HG03439 (cell line): ENCODE measurements around the gene ABTB2.

Experiments
- ATAC-seq: cut with Tn5 transposase; IDR thresholded peaks from one replicate; pipeline ENCODE4 v1.9.1; 2021; ENCODE audit warnings: mild to moderate bottlenecking, moderate library complexity; ENCODE audit not compliant: unreplicated experiment

ABTB2 gene

DNA sequence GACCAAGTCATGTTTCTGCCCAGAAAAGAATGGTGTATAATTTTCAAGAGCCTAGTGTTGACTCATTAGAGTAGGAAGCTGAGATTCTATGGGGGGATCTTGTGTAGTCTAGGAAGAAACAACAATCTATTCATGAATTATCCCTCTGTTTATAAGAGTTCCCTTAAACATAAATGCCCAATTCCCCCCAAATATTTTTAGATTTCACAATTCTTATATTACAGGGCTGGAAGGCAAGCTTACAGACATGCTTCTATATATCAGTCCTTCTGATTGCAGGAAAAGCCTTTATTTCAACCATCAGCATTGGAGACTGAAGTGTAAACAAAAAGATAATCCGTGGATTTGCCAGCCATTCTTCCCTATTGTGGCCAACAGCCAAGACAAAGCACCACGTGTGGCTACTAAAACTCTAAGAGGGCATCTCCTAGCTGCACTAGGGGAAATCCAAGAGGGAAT lies 181.0 kb downstream of the ABTB2 start:
- ATAC-seq: no peak

GRCh38 chr11:34175284-34176019 lies 182.4 kb downstream of the ABTB2 start:
- no peak for ATAC-seq

DNA sequence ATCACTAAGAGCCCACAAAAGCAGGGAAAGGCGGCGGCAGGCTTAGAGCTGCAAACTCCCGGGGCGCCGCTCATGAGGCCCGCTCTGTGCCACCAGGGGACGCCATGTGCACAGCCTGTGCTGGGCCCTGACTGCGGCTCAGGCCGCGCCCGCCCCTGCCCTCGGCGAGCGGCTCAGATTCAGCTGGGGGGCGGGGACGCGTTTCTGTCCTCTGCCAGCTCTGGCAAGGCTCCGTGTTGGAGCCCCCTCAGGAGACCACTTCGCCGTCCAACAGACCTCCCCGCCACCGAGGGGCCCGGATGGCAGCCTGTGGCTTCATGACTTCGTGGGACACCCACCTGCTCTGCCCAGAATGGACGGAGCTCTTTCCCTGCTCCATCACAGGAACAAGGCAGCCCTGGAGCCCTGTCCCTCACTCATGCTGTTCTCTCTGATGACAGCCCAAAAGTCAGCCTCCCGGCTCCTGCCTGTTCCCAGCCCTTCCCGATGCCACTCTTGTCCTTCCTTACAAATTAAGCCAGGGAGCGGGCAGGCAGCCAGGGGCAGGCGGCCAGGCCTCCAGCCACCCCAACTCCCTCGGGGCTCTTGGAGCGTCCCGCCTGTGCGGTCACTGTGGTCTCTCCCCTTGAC lies 183.3 kb downstream of the ABTB2 start:
- ATAC-seq: peak; percentile 84

DNA sequence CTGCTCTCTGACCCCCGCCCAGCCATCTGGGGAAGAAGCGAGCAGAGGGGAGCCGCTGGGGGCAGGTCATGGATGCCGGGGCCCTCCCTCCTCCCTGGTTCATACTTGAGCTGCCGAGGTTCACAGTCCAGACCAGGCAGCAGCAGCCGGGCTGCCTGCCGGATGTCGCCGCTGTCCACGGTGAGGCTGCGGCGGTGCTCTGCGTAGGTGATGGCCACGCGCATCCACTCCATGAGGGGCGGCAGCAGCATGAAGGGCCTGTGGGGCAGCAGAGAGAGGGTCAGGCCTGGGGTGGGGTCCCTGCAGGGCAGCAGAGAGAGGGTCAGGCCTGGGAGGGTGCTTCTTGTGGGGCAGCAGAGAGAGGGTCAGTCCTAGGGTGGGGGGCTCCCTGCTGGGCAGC lies 184.8 kb downstream of the ABTB2 start:
- no peak for ATAC-seq

GRCh38 chr11:34169686-34170085 lies 188.1 kb downstream of the ABTB2 start:
- no peak for ATAC-seq

DNA sequence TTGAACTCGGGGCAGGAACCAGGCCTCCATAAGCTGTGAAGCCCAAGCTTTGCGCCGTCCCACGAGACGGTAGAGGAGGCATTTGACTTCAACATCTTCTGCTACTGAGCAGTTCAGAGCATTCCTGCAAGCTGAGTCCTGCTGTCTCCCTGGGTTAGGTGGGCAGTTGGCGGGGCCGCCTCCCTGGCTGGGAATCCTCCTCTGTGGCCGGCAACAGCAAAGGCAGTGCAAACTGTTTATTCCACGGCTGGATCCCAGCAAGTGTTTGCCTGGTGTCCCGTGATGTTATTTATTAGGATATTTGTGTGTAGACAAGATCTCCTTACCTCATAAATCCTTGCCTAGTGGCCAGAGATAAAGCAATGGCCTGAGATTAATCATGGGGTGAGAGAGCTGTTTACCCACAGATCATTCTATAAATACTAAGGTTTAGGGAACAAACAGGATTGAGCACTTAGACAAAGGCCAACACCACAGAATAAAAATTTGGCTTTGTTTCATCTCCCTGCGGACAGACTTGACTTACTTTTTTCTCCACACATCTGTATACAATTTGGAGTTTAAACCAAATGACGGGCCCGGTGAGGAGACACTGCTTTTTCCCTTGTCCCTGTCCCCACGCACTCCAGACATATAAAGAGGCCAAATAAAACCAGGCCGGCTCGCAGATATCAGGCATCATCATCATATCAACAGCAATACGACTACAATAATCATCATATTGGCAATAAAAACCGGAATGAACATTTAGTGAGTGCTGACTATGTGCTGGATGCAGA lies 189.0 kb downstream of the ABTB2 start:
- ATAC-seq: no peak

DNA sequence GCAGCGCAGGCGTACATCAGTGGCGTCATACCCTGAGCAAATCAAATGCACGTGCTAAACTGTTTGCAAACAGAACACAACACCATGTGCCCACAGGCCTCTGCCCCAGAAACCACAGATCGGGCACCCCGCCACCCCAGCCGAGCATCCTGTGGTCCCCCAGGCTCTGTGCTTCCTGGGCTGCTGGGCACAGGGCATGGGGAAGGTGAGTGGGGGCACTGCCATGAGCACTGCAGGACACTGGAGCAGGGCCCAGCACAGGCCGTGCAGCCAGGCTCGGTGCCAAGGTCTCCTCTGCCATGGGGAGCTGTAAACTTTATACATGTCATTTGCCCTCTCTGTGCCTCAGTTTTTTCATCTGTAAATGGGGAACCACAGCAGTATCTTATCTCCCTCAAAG lies 189.8 kb downstream of the ABTB2 start:
- no peak for ATAC-seq

DNA sequence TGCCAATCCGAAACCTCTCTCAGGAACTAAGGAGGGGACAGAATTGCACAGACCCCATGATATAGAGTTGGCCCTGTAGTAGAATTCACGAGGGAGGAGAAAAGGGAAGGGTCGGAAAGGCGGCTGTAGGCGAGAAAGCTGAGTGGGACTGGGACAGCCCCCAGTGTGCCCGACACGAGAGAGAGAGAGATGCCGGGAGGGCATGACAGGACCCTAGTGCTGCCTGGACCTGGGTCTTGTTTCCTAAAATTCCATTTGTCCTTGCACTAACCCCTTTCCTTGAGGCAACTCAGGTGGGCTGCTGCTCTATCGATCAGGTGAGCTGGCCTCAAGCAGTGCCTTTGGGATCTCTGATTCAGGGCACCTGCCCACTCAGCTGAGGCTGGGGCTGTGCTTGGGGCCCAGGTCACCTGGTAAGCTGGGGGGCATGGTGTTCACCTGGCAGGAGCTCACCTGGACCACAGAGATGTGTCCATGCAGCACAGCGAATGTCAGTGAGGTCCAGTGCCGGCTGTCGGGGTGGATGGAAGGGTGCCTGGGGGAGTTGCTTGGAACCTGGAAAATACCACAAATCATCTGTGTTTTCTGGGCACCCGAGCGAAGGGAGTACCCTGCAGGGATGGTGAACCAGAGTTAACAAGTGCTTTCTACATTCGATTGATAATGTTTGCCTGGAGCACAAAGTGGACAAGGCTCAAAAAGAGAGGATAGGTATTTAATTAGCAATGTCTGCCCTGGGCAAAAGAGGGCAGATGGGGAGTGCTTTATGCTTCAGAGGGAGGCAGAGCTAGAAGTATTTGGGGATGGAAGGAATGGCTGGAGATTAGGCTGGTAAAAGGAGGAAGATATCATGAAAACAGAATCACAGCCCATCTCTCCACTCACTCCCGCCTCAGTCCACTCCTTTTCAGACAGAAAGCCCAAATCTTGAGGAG lies 190.7 kb downstream of the ABTB2 start:
- ATAC-seq: no peak

- ATAC-seq: no peak
Observed at GRCh38 chr11:34165786-34166555, 191.8 kb downstream of the ABTB2 start.

GRCh38 chr11:34165121-34165520 lies 192.7 kb downstream of the ABTB2 start:
- no peak for ATAC-seq

GRCh38 chr11:34162856-34163255 lies 195.0 kb downstream of the ABTB2 start:
- no peak for ATAC-seq

GRCh38 chr11:34162493-34162820 lies 195.4 kb downstream of the ABTB2 start:
- no peak for ATAC-seq

- ATAC-seq: no peak
Observed at GRCh38 chr11:34161812-34162492, 195.9 kb downstream of the ABTB2 start.

DNA sequence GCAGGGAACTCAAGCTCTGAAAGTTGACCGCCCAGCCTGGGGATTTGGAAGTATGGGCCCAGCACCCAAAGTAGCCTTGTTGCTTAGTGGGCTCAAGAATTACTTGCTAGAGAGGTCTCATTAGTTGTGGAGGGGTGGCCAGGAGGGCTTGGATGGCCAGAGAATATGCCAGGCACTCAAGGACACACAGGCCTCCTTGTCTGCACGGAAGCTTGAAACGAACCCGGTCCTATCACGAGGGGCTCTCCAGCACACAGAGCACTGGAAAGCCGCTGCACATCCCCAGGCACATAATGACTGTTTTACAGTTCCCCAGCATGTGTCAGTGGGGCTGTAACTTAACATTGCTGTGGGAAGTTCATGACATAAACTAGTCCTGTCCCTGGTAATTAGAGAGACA lies 196.4 kb downstream of the ABTB2 start:
- ATAC-seq: no peak

- no peak for ATAC-seq
Observed at GRCh38 chr11:34160791-34161190, 197.0 kb downstream of the ABTB2 start.

GRCh38 chr11:34160049-34160721 lies 197.6 kb downstream of the ABTB2 start:
- no peak for ATAC-seq

DNA sequence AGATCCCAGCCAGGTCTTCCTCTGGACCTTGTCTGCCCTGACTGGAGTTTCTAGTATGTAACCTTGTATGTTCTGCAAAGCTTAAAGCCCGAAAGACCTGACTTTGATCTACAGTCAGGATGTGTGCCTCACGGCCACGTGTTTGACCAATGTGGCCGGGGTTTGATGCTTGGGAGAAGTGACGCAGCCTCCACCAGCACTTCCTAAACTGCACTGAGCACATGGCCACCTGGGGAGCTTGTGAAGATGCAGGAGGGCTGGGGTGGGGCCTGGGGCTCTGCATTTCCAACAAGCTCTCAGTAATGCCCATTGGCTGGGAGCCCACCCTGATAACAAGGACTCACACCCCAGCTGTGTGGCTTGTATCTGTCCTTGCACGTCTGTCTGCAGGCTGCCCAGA lies 199.1 kb downstream of the ABTB2 start:
- no peak for ATAC-seq

DNA sequence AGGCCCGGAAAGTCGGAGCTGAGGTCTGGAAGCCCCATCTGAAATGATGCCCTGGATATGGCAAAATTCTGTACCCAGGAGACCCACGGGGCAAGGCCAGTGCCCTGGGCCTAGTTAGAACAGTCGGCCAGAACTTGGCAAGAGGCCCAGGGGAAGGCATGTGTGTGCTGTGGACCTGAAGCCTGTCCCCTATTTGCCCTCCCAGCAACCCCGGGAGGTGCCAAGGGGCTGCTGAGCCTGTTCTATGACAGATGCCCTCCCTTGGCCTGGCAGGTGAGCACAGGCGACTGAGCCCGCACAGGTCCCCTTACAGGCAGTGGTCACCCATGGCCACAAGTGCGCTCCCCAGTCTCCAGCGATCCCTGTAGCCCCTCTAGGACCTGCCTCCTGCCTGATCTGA lies 200.6 kb downstream of the ABTB2 start:
- no peak for ATAC-seq

- no peak for ATAC-seq
Observed at GRCh38 chr11:34155757-34156062, 202.1 kb downstream of the ABTB2 start.
